GM18870 (cell line): ENCODE results near the gene HSPA2.
"Not testable (repeated sequence)": the region's sequence is repeated elsewhere in the genome, so short reads cannot be mapped to it uniquely, and the experiment has no call there.

Experiments used
- ATAC-seq: cut with Tn5 transposase; IDR thresholded peaks from one replicate; pipeline ENCODE4 v1.9.1; 2021; ENCODE audit warnings: moderate library complexity; ENCODE audit not compliant: unreplicated experiment

The HSPA2 gene

GRCh38 chr14:64513271-64513670 lies 27.3 kb upstream of the HSPA2 start:
- no peak for ATAC-seq

- ATAC-seq = no peak
Measured at GRCh38 chr14:64515053-64515452, 25.5 kb upstream of the HSPA2 start.

GRCh38 chr14:64516969-64517368 lies 23.6 kb upstream of the HSPA2 start:
- no peak for ATAC-seq

GRCh38 chr14:64517667-64518066 lies 22.9 kb upstream of the HSPA2 start:
- not testable (repeated sequence) for ATAC-seq

- ATAC-seq = no peak
Measured at GRCh38 chr14:64518229-64518628, 22.3 kb upstream of the HSPA2 start.

GRCh38 chr14:64520699-64521098 lies 19.8 kb upstream of the HSPA2 start:
- ATAC-seq = no peak

- no peak for ATAC-seq
Measured at GRCh38 chr14:64522591-64523355, 17.8 kb upstream of the HSPA2 start.

- ATAC-seq = no peak
Measured at GRCh38 chr14:64525354-64525753, 15.2 kb upstream of the HSPA2 start.

GRCh38 chr14:64531567-64531966 lies 9.0 kb upstream of the HSPA2 start:
- ATAC-seq = no peak

- ATAC-seq = no peak
Measured at GRCh38 chr14:64536488-64537245, 3.9 kb upstream of the HSPA2 start.

- no peak for ATAC-seq
Measured at GRCh38 chr14:64541261-64541971, 875 bp downstream of the HSPA2 start.

- ATAC-seq = no peak
Measured at GRCh38 chr14:64541972-64542835, 1.7 kb downstream of the HSPA2 start.

- ATAC-seq = no peak
Measured at GRCh38 chr14:64542836-64543201, 2.3 kb downstream of the HSPA2 start.

- ATAC-seq = no peak
Measured at GRCh38 chr14:64544607-64545312, 4.2 kb downstream of the HSPA2 start.

- no peak for ATAC-seq
Measured at GRCh38 chr14:64549016-64549415, 8.5 kb downstream of the HSPA2 start.

GRCh38 chr14:64549791-64550620 lies 9.5 kb downstream of the HSPA2 start, which contains the start of gene PPP1R36:
Gene PPP1R36, plus strand, starts transcription at chr14:64549961. Its CDS starts 37 bp downstream, at chr14:64549998.
- no peak for ATAC-seq

GRCh38 chr14:64550621-64551333 lies 10.2 kb downstream of the HSPA2 start:
- ATAC-seq = no peak

- no peak for ATAC-seq
Measured at GRCh38 chr14:64554556-64554955, 14.0 kb downstream of the HSPA2 start.

GRCh38 chr14:64556526-64556925 lies 16.0 kb downstream of the HSPA2 start:
- ATAC-seq = no peak
